Transverse colon (tissue), 4 donors: ENCODE data around the gene KRTAP3-2. TPM values are rescaled to one million over a fixed set of nuclear protein-coding genes. Genes with fewer than 3 reads are reported as not detected.

Experiments
- DNase-seq: peaks from one replicate; pipeline ENCODE4 v3.0.0-alpha.2; 2019
- H3K27ac ChIP-seq, 4 donors: fragments of 200-600 bp; sonication (generic); 2 replicates each; pipeline ENCODE4 v1.5.1; 2016 to 2018; ENCODE audit warnings: inconsistent platforms in 4 of 4
- H3K27me3 ChIP-seq: fragments of 200-600 bp; sonication (generic); 2 replicates; pipeline ENCODE4 v1.5.1; 2017; ENCODE audit warnings: inconsistent platforms
- H3K36me3 ChIP-seq, 4 donors: fragments of 200-600 bp; sonication (generic); 2 replicates each; pipeline ENCODE4 v1.5.1; 2017 to 2019; ENCODE audit warnings: inconsistent platforms in 4 of 4
- H3K4me1 ChIP-seq, 4 donors: fragments of 200-600 bp; sonication (generic); 2 replicates each; pipeline ENCODE4 v1.5.1; 2017 to 2020; ENCODE audit warnings: inconsistent platforms in 4 of 4
- H3K4me3 ChIP-seq, 4 donors: fragments of 200-600 bp; sonication (generic); 1 replicate in 1 of 4; 2 replicates in 3 of 4; pipeline versions ENCODE4 v1.5.1 to v1.6.1; 2017 to 2019; ENCODE audit warnings: inconsistent platforms in 4 of 4
- H3K9me3 ChIP-seq, 2 donors: fragments of 200-600 bp; sonication (generic); 2 replicates each; pipeline ENCODE4 v1.5.1; 2017 to 2019; ENCODE audit warnings: inconsistent platforms in 2 of 2
- EP300 ChIP-seq: sonication (generic); formaldehyde crosslinking; IDR thresholded peaks from one replicate; pipeline ENCODE4 v1.6.1; 2017; ENCODE audit warnings: antibody characterized with exemption, low read depth
- POLR2A ChIP-seq: fragments of 450-650 bp; IDR thresholded peaks from one replicate; pipeline ENCODE4 v1.6.1; 2016; ENCODE audit warnings: antibody characterized with exemption, mild to moderate bottlenecking, moderate library complexity
- POLR2AphosphoS5 ChIP-seq, 3 donors: sonication (generic); formaldehyde crosslinking; IDR thresholded peaks; one replicate each; pipeline ENCODE4 v1.6.1; 2016; ENCODE audit warnings: antibody characterized with exemption in 3 of 3
- WGBS, 2 donors: methylation state at CpG; one replicate each; pipeline ENCODE4 v1.1.5; 2018; ENCODE audit warnings: low coverage in 1 of 2; 5-methylcytosine and 5-hydroxymethylcytosine counted together
- in situ Hi-C, 4 donors: fragments of 200-750 bp; cut with MboI; loops; one replicate each; pipeline versions ENCODE4 v1.15.0 to v1.15.1; 2017; ENCODE audit warnings: low sequenced_read_pairs in 3 of 4, low pct_ligation_motif_present in 1 of 4, low pct_unique_long_range_greater_than_20kb in 1 of 4
- intact Hi-C: fragments of 100-400 bp; cut with DNase I; formaldehyde crosslinking; loops from one replicate; pipeline ENCODE4 v1.15.1; 2023; ENCODE audit warnings: low total_unique reads
- total RNA-seq, 4 donors: library from RNA; depleted of rRNA; stranded (reverse); fragments of >200 nt; gene quantifications; one replicate each; pipeline ENCODE4 v1.1.0, GENCODE V29; 2016
- TF ChIP-seq, protein P1 (sequence below), 5 experiments: fragments of 200-600 bp in 3 of 5; fragments of 450-650 bp in 2 of 5; sonication (generic) in 3 of 5; IDR thresholded peaks; 1 replicate in 2 of 5; 2 replicates in 3 of 5; pipeline ENCODE4 v1.5.1; 2016 to 2017; ENCODE audit warnings: antibody characterized with exemption in 5 of 5, inconsistent platforms in 3 of 5, mild to moderate bottlenecking in 2 of 5, moderate library complexity in 1 of 5

KRTAP3-2 gene
- total RNA-seq, 4 donors from 2014 or later: not detected

DNA sequence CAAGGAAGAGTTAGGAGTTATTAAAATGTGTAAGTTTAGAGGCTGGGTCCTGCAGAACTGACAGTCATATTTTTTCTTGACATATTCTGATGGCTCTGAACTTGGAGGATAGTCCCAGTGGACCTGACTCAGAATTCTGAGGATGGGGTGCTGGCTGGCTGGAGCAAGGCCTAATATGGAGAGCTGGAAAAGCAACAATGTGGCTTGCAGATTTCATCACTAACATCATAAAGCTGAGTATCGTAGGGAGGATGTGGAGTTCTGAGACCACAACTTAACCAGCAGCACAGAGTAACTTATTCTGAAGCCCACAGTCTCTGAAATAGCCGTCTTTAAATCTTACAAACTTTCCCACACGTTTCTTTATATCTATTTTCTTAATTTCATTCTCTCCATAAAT lies 25.0 kb upstream of the KRTAP3-2 start:
- H3K27ac ChIP-seq: no peak overlapping the region
- no peaks in the 10 kb centered on the region for H3K9me3 ChIP-seq
- no peak for DNase-seq
- no peaks in the 10 kb centered on the region for H3K27me3 ChIP-seq
- no peak overlapping the region for H3K4me3 ChIP-seq
- intact Hi-C loops: no loop called here
- no peak for TF ChIP-seq POLR2A
- TF ChIP-seq POLR2AphosphoS5 (IDR thresholded peaks at IDR 0.05): no peak
- TF ChIP-seq, protein P1, sequence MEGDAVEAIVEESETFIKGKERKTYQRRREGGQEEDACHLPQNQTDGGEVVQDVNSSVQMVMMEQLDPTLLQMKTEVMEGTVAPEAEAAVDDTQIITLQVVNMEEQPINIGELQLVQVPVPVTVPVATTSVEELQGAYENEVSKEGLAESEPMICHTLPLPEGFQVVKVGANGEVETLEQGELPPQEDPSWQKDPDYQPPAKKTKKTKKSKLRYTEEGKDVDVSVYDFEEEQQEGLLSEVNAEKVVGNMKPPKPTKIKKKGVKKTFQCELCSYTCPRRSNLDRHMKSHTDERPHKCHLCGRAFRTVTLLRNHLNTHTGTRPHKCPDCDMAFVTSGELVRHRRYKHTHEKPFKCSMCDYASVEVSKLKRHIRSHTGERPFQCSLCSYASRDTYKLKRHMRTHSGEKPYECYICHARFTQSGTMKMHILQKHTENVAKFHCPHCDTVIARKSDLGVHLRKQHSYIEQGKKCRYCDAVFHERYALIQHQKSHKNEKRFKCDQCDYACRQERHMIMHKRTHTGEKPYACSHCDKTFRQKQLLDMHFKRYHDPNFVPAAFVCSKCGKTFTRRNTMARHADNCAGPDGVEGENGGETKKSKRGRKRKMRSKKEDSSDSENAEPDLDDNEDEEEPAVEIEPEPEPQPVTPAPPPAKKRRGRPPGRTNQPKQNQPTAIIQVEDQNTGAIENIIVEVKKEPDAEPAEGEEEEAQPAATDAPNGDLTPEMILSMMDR (IDR thresholded peaks at IDR 0.05): no peak
- TF ChIP-seq EP300: no peak
- in situ Hi-C loops: no loop called here
- WGBS, 2 donors: 73 to 81% methylated on average over 3 of the region's 3 CpGs
- H3K36me3 ChIP-seq: no peaks in the 10 kb centered on the region
- no peaks in the 10 kb centered on the region for H3K4me1 ChIP-seq

DNA sequence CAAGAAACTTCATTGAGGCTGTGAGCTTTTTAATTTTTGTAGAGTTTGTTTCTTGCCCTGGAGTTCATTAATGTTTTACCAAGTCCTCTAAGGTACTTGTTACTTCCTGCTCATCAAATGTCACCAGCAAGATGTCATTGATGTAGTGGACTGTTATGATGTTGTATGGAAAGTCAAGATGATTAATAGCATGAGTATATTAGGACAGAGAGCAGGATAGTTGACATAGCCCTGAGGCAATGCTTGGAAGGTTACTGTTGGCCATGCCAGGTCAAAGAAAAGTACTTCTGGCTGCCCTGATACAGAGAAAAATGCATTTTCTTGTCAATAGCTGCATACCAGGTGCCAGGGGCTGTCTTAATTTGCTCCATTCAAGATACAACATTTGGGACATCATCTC lies 20.6 kb upstream of the KRTAP3-2 start:
- TF ChIP-seq POLR2A (no peak), EP300 (no peak), POLR2AphosphoS5 (IDR thresholded peaks at IDR 0.05) (no peak)
- TF ChIP-seq, protein P1 (IDR thresholded peaks at IDR 0.05): no peak
- in situ Hi-C loops: no loop called here
- DNase-seq: no peak

DNA sequence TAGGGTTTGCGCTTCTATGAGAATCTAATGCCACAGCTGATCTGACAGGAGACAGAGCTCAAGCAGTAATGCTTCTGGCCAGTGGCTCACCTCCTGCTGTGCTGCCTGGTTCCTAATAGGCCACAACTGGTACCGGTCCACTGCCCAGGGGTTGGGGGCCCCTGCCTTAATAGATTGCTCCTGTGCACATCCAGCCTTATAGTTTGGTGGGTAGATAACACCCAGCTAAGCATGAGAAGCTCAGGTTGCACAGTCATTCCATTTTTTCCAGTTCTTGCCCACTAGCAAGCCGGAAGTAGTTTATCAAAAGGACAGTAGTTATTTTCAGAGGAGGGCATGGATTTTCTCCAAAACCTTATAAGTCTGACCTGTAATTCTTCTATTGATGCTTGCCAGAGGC lies 19.7 kb upstream of the KRTAP3-2 start:
- DNase-seq: no peak
- no peaks in the 10 kb centered on the region for H3K27me3 ChIP-seq
- no peak overlapping the region for H3K4me3 ChIP-seq
- no peaks in the 10 kb centered on the region for H3K36me3 ChIP-seq
- intact Hi-C loops: no loop called here
- no peaks in the 10 kb centered on the region for H3K4me1 ChIP-seq
- no peaks in the 10 kb centered on the region for H3K9me3 ChIP-seq
- TF ChIP-seq POLR2AphosphoS5 (IDR thresholded peaks at IDR 0.05): no peak
- no peak for TF ChIP-seq EP300
- no peak for TF ChIP-seq POLR2A
- TF ChIP-seq, protein P1 (IDR thresholded peaks at IDR 0.05): no peak
- in situ Hi-C loops: no loop called here
- H3K27ac ChIP-seq: no peak overlapping the region
- 97 to 100% methylated on average over 1 to 3 of the region's 3 CpGs for WGBS, 2 donors

More for the DNA sequence above, 20.6 kb upstream of the KRTAP3-2 start:
- no peak overlapping the region for H3K4me3 ChIP-seq
- H3K9me3 ChIP-seq: no peaks in the 10 kb centered on the region
- H3K27ac ChIP-seq: no peak overlapping the region
- intact Hi-C loops: no loop called here
- no peaks in the 10 kb centered on the region for H3K36me3 ChIP-seq
- no peaks in the 10 kb centered on the region for H3K27me3 ChIP-seq
- no peaks in the 10 kb centered on the region for H3K4me1 ChIP-seq

DNA sequence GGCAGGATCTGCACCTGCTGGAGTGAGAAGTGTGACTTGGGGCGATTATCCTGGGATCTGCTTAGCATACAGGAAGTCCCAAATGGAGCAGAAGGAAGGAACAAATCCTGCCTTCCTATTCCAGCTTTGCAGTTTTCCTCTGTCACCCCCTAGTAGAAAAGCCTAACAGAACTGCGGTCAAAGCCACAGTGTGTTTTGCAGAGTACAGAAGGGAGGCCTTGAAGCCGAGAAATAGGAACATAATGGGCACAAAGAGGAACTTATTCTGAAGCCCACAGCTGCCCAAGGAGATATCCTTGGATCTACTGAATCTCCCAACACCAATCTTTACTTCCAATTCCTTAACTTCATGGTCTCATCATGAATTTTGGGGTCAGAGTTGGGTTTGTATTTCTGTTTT lies 18.8 kb upstream of the KRTAP3-2 start:
- WGBS, 2 donors: 43 to 78% methylated on average over 1 to 3 of the region's 3 CpGs

More for the DNA sequence above, 18.8 kb upstream of the KRTAP3-2 start:
- Histone ChIP-seq H3K4me1 (no peaks in the 10 kb centered on the region), H3K36me3 (no peaks in the 10 kb centered on the region), H3K4me3 (no peak overlapping the region), H3K27me3 (no peaks in the 10 kb centered on the region), H3K9me3 (no peaks in the 10 kb centered on the region), H3K27ac (no peak overlapping the region)
- DNase-seq: no peak
- in situ Hi-C loops (no loop called here), intact Hi-C loops (no loop called here)
- no peak for TF ChIP-seq POLR2A
- TF ChIP-seq POLR2AphosphoS5 (IDR thresholded peaks at IDR 0.05): no peak
- TF ChIP-seq, protein P1 (IDR thresholded peaks at IDR 0.05): no peak
